Spleen (tissue), 13 donors: ENCODE data around the gene CCDC17. TPM values are rescaled to one million over a fixed set of nuclear protein-coding genes. Genes with fewer than 3 reads are reported as not detected.

Experiments
- DNase-seq: peaks from one replicate; pipeline ENCODE4 v3.0.0-alpha.2; 2020
- H3K27ac ChIP-seq, 8 donors: fragments of 200-600 bp; sonication (generic) in 7 of 8; 1 replicate in 4 of 8; 2 replicates in 4 of 8; pipeline versions ENCODE4 v1.5.0 to v1.8.0; 2016 to 2021; ENCODE audit warnings: inconsistent platforms in 4 of 8, mild to moderate bottlenecking in 4 of 8, moderate library complexity in 1 of 8
- H3K27me3 ChIP-seq, 7 donors: fragments of 200-600 bp; sonication (generic) in 6 of 7; replicated peaks in 1 of 7; 1 replicate in 4 of 7; 2 replicates in 3 of 7; pipeline versions ENCODE4 v1.5.0 to v1.8.0; 2016 to 2021; ENCODE audit warnings: inconsistent platforms in 3 of 7, mild to moderate bottlenecking in 1 of 7
- H3K36me3 ChIP-seq, 6 donors: fragments of 200-600 bp; sonication (generic) in 5 of 6; 1 replicate in 4 of 6; 2 replicates in 2 of 6; pipeline versions ENCODE4 v1.5.0 to v1.8.0; 2016 to 2021; ENCODE audit warnings: inconsistent platforms in 2 of 6
- H3K4me1 ChIP-seq, 6 donors: fragments of 200-600 bp; sonication (generic) in 5 of 6; 1 replicate in 3 of 6; 2 replicates in 3 of 6; pipeline versions ENCODE4 v1.5.0 to v1.8.0; 2016 to 2021; ENCODE audit warnings: inconsistent platforms in 3 of 6
- H3K4me3 ChIP-seq, 8 donors: fragments of 200-600 bp; sonication (generic) in 7 of 8; 1 replicate in 4 of 8; 2 replicates in 4 of 8; pipeline versions ENCODE4 v1.5.0 to v1.8.0; 2016 to 2021; ENCODE audit warnings: inconsistent platforms in 4 of 8, mild to moderate bottlenecking in 4 of 8, moderate library complexity in 2 of 8
- H3K9me3 ChIP-seq, 8 donors: fragments of 200-600 bp; sonication (generic) in 7 of 8; 1 replicate in 4 of 8; 2 replicates in 4 of 8; pipeline versions ENCODE4 v1.5.0 to v1.8.0; 2016 to 2021; ENCODE audit warnings: inconsistent platforms in 4 of 8
- CTCF ChIP-seq, 11 experiments: fragments of 200-600 bp in 7 of 11; fragments of 450-650 bp in 4 of 11; sonication (generic) in 4 of 11; IDR thresholded peaks in 8 of 11; conservative IDR thresholded peaks in 3 of 11; 1 replicate in 7 of 11; 2 replicates in 4 of 11; pipeline versions ENCODE4 v1.4.0 to v1.8.0; 2016 to 2021; ENCODE audit warnings: antibody characterized with exemption in 11 of 11, inconsistent platforms in 4 of 11, mild to moderate bottlenecking in 1 of 11
- POLR2A ChIP-seq, 3 donors: fragments of 450-650 bp; IDR thresholded peaks; one replicate each; pipeline ENCODE4 v1.5.1; 2017; ENCODE audit warnings: antibody characterized with exemption in 3 of 3, mild to moderate bottlenecking in 1 of 3
- POLR2AphosphoS5 ChIP-seq, 3 donors: sonication (generic); formaldehyde crosslinking; IDR thresholded peaks; one replicate each; pipeline ENCODE4 v1.5.1; 2017; ENCODE audit warnings: antibody characterized with exemption in 3 of 3
- WGBS, 5 donors: extraction: QIAGEN DNeasy Blood & Tissue Kit in 3 of 5; methylation state at CpG; one replicate each; pipeline versions ENCODE4 v1.1.5 to v1.1.7; 2013 to 2018; 5-methylcytosine and 5-hydroxymethylcytosine counted together
- intact Hi-C: fragments of 100-400 bp; cut with DNase I; formaldehyde crosslinking; loops from one replicate; pipeline ENCODE4 v1.15.0; 2023; ENCODE audit warnings: low total_unique reads
- long read RNA-seq, 2 donors: transcript quantifications; one replicate each; lab custom pipeline, GENCODE V29; 2026
- polyA plus RNA-seq, 3 donors: library from polyadenylated mRNA; stranded (reverse); fragments of 200-250 nt; gene quantifications; one replicate each; pipeline ENCODE4 v1.2.1, GENCODE V29; 2013
- total RNA-seq, 7 donors: library from RNA; depleted of rRNA in 3 of 7; stranded (reverse); fragments of >200 nt in 3 of 7; fragmentation: NEBNext Ultra II Directional in 4 of 7; extraction: Animal tissue kit (Norgen Biotek cat#: 25700) in 4 of 7; gene quantifications; one replicate each; pipeline versions ENCODE4 v1.1.0 to v1.2.1, GENCODE V29; 2016 to 2021
- donor health status: healthy with polysubstance abuse.
- donor health status: DM: no; HTN: no; CAD: no; lungs with moderate emphysema.
- donor health status: DM: no; HTN: no; CAD: no.
- donor health status: Bipolar disorder and iron deficiency.
- donor health status: healthy.
- donor health status: DM: no; HTN: no; CAD: no.
- donor health status: DM: yes; HTN: yes; CAD: no.

The CCDC17 gene
- total RNA-seq (1 to 10 TPM; 2.6 to 7.6 (median 5.4) TPM), polyA plus RNA-seq (1 to 10 TPM in 2 of 3 donors, under 1 TPM in 1; 0.55 to 1.6 (median 1.5) TPM)
- long read RNA-seq, donor 1: 0 reads
- long read RNA-seq, donor 2: 0 reads

- no peak for TF ChIP-seq POLR2AphosphoS5 (IDR thresholded peaks at IDR 0.05)
- no peak for TF ChIP-seq POLR2A (IDR thresholded peaks at IDR 0.05)
- no peak for TF ChIP-seq CTCF (IDR thresholded peaks at IDR 0.05 in 8 of 11, conservative IDR thresholded peaks at IDR 0.05 in 3 of 11)
- no peaks in the 10 kb centered on the region for H3K27me3 ChIP-seq
- H3K36me3 ChIP-seq: peaks cover 2 to 100% (median 48%) of the 10 kb centered on the region in 6 donors
- peak within 1 kb of the TSS in 2 of 8 donors; percentile 13 to 28 for H3K27ac ChIP-seq
- no peaks in the 10 kb centered on the region for H3K9me3 ChIP-seq
- DNase-seq: no peak
- peaks cover 3 to 45% (median 20%) of the 10 kb centered on the region in 6 donors for H3K4me1 ChIP-seq
- H3K4me3 ChIP-seq: no peak within 1 kb of the TSS
- intact Hi-C loops: no loop called here
- 49 to 62% (median 53%) methylated on average over 4 of the region's 4 CpGs for WGBS, 5 donors
These were observed at the start of gene CCDC17 for GRCh38 chr1:45623972-45624371. Gene CCDC17 (minus strand): TSS chr1:45624054. CDS start chr1:45623909, 145 bp downstream.

- no peak overlapping the region for H3K27ac ChIP-seq
- H3K36me3 ChIP-seq: peaks cover 0 to 39% (median 0%) of the 10 kb centered on the region in 6 donors
- TF ChIP-seq POLR2A (IDR thresholded peaks at IDR 0.05) (no peak), CTCF (IDR thresholded peaks at IDR 0.05 in 8 of 11, conservative IDR thresholded peaks at IDR 0.05 in 3 of 11) (no peak), POLR2AphosphoS5 (IDR thresholded peaks at IDR 0.05) (no peak)
- no peaks in the 10 kb centered on the region for H3K27me3 ChIP-seq
- intact Hi-C loops: no loop called here
- peaks cover 13 to 96% (median 59%) of the 10 kb centered on the region in 6 donors for H3K4me1 ChIP-seq
- WGBS, 5 donors: 76 to 82% (median 80%) methylated on average over 6 of the region's 6 CpGs
- no peak overlapping the region for H3K4me3 ChIP-seq
- no peaks in the 10 kb centered on the region for H3K9me3 ChIP-seq
- DNase-seq: no peak
These were observed 46.2 kb upstream of the CCDC17 start for GRCh38 chr1:45669859-45670655.

GRCh38 chr1:45669379-45669778 lies 45.5 kb upstream of the CCDC17 start:
- Histone ChIP-seq H3K27me3 (no peaks in the 10 kb centered on the region), H3K36me3 (peaks cover 0 to 39% (median 0%) of the 10 kb centered on the region in 6 donors), H3K9me3 (no peaks in the 10 kb centered on the region), H3K4me3 (no peak overlapping the region), H3K4me1 (peaks cover 13 to 96% (median 53%) of the 10 kb centered on the region in 6 donors), H3K27ac (no peak overlapping the region)
- 77 to 84% (median 82%) methylated on average over 1 of the region's 1 CpG for WGBS, 5 donors
- intact Hi-C loops: no loop called here
- TF ChIP-seq POLR2A (IDR thresholded peaks at IDR 0.05): no peak
- no peak for TF ChIP-seq CTCF (IDR thresholded peaks at IDR 0.05 in 8 of 11, conservative IDR thresholded peaks at IDR 0.05 in 3 of 11)
- no peak for TF ChIP-seq POLR2AphosphoS5 (IDR thresholded peaks at IDR 0.05)
- no peak for DNase-seq

GRCh38 chr1:45668526-45668925 lies 44.7 kb upstream of the CCDC17 start:
- no peak overlapping the region for H3K27ac ChIP-seq
- TF ChIP-seq POLR2A (IDR thresholded peaks at IDR 0.05) (no peak), POLR2AphosphoS5 (IDR thresholded peaks at IDR 0.05) (no peak), CTCF (IDR thresholded peaks at IDR 0.05 in 8 of 11, conservative IDR thresholded peaks at IDR 0.05 in 3 of 11) (no peak)
- peaks cover 13 to 92% (median 52%) of the 10 kb centered on the region in 6 donors for H3K4me1 ChIP-seq
- H3K4me3 ChIP-seq: no peak overlapping the region
- no peak for DNase-seq
- intact Hi-C loops: no loop called here
- peaks cover 0 to 35% (median 0%) of the 10 kb centered on the region in 6 donors for H3K36me3 ChIP-seq
- 93 to 99% (median 95%) methylated on average over 4 of the region's 4 CpGs for WGBS, 5 donors
- no peaks in the 10 kb centered on the region for H3K27me3 ChIP-seq
- no peaks in the 10 kb centered on the region for H3K9me3 ChIP-seq
